Endothelial cell of umbilical vein (primary cell): ENCODE data around the gene SH3BP5L.

Source experiments
- EZH2 ChIP-seq: IDR thresholded peaks from 2 replicates; pipeline ENCODE4 v1.6.1; 2012; ENCODE audit warnings: borderline replicate concordance, low read depth, mild to moderate bottlenecking, moderate library complexity, low read length, inconsistent platforms; ENCODE audit not compliant: severe bottlenecking
- FOS ChIP-seq: IDR thresholded peaks from 2 replicates; pipeline ENCODE4 v1.6.1; 2011; ENCODE audit warnings: mild to moderate bottlenecking, low read length, moderate library complexity, borderline replicate concordance; ENCODE audit not compliant: insufficient read depth
- GATA2 ChIP-seq: IDR thresholded peaks from 2 replicates; pipeline ENCODE4 v1.7.0; 2011; ENCODE audit warnings: low read depth, mild to moderate bottlenecking, moderate library complexity, mixed read lengths, low read length; ENCODE audit not compliant: insufficient read length, insufficient read depth
- MYC ChIP-seq: IDR thresholded peaks from one replicate; pipeline ENCODE4 v1.6.1; 2011; ENCODE audit warnings: mild to moderate bottlenecking, low read depth, low read length
- POLR2A ChIP-seq: IDR thresholded peaks from 2 replicates; pipeline ENCODE4 v1.6.1; 2012; ENCODE audit warnings: low read depth, mild to moderate bottlenecking, control low read depth, low read length
- TF ChIP-seq, protein P1 (sequence below), 2 donors: IDR thresholded peaks; 1 replicate in 1 of 2; 2 replicates in 1 of 2; pipeline ENCODE4 v1.5.1; 2011; ENCODE audit warnings: low read length in 2 of 2, mild to moderate bottlenecking in 2 of 2, moderate library complexity in 2 of 2, control low read depth in 1 of 2, inconsistent platforms in 1 of 2, low read depth in 1 of 2; ENCODE audit not compliant: insufficient read depth in 1 of 2; ENCODE audit errors: extremely low read depth in 1 of 2
- TF ChIP-seq, protein P2 (sequence below): IDR thresholded peaks from 2 replicates; pipeline ENCODE4 v1.6.1; 2011; ENCODE audit not compliant: insufficient read depth, insufficient read length

DNA sequence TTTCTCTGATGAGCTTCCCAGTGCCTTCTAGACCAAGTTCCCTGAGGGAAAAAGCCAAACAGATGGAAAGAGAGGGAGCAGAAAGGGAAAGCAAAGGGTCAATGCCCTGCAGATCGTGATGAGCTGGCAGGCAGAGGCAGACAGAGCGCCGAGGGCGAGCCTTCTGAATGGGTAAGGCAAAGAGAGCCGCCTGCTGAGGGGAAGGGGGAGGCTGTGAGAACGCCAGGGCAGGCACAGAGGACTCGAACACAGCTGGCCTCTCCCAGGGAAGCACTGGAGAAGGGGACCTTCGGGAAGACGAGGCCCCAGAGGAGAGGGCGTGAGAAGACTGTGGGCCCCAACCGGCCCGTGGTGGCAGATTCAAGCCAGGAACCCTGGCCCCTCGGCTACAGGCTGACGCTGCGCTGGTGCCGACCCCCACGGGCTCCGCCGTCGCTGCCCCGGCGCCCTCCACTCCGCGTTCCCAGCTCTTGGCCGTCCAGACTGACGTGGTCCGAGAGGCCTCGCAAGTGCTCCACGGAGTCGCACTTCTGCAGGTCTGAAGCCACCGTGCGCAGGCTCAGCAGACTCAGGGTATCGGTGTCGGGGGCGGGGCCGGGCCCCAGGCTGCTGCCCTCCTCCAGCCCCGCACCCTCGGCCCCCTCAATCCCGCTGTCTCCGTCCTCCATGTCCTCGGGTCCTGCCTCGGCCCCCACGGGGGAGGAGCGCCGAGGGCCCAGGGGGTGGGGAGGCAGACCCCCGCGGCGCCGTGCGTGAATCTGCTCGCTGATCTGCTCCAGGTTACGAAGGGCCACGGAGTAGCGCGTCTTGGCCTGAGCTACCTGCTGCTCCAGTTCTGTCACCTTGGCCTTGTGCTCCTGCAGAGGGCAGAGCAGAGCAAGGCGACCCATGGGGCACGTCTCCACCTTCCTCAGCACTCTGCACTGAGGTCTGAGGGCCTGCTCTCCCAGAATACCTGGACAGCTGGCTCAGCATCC, 13.9 kb downstream of the SH3BP5L start:
- TF ChIP-seq, protein P1, sequence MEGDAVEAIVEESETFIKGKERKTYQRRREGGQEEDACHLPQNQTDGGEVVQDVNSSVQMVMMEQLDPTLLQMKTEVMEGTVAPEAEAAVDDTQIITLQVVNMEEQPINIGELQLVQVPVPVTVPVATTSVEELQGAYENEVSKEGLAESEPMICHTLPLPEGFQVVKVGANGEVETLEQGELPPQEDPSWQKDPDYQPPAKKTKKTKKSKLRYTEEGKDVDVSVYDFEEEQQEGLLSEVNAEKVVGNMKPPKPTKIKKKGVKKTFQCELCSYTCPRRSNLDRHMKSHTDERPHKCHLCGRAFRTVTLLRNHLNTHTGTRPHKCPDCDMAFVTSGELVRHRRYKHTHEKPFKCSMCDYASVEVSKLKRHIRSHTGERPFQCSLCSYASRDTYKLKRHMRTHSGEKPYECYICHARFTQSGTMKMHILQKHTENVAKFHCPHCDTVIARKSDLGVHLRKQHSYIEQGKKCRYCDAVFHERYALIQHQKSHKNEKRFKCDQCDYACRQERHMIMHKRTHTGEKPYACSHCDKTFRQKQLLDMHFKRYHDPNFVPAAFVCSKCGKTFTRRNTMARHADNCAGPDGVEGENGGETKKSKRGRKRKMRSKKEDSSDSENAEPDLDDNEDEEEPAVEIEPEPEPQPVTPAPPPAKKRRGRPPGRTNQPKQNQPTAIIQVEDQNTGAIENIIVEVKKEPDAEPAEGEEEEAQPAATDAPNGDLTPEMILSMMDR (IDR thresholded peaks at IDR 0.05; ENCODE audit: extremely low read depth in 1 of 2, insufficient read depth in 1 of 2, low read depth in 1 of 2, low read length in 2 of 2) = no peak
- TF ChIP-seq, protein P2, sequence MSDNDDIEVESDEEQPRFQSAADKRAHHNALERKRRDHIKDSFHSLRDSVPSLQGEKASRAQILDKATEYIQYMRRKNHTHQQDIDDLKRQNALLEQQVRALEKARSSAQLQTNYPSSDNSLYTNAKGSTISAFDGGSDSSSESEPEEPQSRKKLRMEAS = no peak
- TF ChIP-seq EZH2 = no peak
- TF ChIP-seq POLR2A = no peak
- no peak for TF ChIP-seq MYC
- no peak for TF ChIP-seq FOS
- TF ChIP-seq GATA2 = no peak
